Measurements from ENCODE around the gene SEMA3B. TPM values are rescaled to one million over a fixed set of nuclear protein-coding genes. Genes with fewer than 3 reads are reported as not detected.

Gene SEMA3B
- total and polyA plus RNA-seq, 2 experiments from 2014 or later: 2.4 to 3.3 TPM

DNA sequence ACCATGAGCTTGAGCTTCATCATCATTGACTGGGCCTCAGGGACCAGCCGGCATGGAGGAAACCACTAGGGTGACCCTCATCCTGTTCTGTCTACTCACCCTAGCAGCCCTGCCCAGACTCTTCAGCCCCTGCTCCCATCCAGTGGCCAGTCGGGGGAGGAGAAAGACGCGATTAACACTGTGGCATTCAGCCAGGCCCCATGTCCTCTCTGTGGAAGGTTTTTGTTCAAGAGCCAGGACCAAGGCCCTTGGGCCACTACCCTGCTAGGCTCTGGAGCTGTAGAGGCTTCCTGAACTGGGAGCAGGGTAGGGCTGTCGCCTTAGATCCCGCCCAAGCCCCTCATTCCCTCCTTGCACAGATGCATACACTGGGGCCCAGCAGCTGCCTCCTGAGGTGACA, 48.8 kb upstream of the SEMA3B start:
- H3K4me3 ChIP-seq: no peak overlapping the region
- H4K20me1 ChIP-seq (replicated peaks; ENCODE audit: insufficient read depth): no peaks in the 10 kb centered on the region
- no peak for DNase-seq (ENCODE audit: low spot score)
- H3K27me3 Mint-ChIP-seq (ENCODE audit: insufficient read depth, low read depth, poor library complexity): peaks cover 13% of the 10 kb centered on the region
- H3K4me1 ChIP-seq (ENCODE audit: insufficient read depth): no peaks in the 10 kb centered on the region
- H3K4me1 Mint-ChIP-seq: no peaks in the 10 kb centered on the region; the same call in 1 of the 3 replicates
- no peak overlapping the region for H2AFZ ChIP-seq
- 0 out of 2 replicates have a peak, but pooled peaks cover 10% of the 10 kb centered on the region for H3F3A ChIP-seq (replicated peaks; ENCODE audit: low read depth)
- H3K79me2 ChIP-seq (replicated peaks; ENCODE audit: insufficient read depth): no peaks in the 10 kb centered on the region
- no peak overlapping the region for H3K4me3 Mint-ChIP-seq
- TF ChIP-seq, protein P1, sequence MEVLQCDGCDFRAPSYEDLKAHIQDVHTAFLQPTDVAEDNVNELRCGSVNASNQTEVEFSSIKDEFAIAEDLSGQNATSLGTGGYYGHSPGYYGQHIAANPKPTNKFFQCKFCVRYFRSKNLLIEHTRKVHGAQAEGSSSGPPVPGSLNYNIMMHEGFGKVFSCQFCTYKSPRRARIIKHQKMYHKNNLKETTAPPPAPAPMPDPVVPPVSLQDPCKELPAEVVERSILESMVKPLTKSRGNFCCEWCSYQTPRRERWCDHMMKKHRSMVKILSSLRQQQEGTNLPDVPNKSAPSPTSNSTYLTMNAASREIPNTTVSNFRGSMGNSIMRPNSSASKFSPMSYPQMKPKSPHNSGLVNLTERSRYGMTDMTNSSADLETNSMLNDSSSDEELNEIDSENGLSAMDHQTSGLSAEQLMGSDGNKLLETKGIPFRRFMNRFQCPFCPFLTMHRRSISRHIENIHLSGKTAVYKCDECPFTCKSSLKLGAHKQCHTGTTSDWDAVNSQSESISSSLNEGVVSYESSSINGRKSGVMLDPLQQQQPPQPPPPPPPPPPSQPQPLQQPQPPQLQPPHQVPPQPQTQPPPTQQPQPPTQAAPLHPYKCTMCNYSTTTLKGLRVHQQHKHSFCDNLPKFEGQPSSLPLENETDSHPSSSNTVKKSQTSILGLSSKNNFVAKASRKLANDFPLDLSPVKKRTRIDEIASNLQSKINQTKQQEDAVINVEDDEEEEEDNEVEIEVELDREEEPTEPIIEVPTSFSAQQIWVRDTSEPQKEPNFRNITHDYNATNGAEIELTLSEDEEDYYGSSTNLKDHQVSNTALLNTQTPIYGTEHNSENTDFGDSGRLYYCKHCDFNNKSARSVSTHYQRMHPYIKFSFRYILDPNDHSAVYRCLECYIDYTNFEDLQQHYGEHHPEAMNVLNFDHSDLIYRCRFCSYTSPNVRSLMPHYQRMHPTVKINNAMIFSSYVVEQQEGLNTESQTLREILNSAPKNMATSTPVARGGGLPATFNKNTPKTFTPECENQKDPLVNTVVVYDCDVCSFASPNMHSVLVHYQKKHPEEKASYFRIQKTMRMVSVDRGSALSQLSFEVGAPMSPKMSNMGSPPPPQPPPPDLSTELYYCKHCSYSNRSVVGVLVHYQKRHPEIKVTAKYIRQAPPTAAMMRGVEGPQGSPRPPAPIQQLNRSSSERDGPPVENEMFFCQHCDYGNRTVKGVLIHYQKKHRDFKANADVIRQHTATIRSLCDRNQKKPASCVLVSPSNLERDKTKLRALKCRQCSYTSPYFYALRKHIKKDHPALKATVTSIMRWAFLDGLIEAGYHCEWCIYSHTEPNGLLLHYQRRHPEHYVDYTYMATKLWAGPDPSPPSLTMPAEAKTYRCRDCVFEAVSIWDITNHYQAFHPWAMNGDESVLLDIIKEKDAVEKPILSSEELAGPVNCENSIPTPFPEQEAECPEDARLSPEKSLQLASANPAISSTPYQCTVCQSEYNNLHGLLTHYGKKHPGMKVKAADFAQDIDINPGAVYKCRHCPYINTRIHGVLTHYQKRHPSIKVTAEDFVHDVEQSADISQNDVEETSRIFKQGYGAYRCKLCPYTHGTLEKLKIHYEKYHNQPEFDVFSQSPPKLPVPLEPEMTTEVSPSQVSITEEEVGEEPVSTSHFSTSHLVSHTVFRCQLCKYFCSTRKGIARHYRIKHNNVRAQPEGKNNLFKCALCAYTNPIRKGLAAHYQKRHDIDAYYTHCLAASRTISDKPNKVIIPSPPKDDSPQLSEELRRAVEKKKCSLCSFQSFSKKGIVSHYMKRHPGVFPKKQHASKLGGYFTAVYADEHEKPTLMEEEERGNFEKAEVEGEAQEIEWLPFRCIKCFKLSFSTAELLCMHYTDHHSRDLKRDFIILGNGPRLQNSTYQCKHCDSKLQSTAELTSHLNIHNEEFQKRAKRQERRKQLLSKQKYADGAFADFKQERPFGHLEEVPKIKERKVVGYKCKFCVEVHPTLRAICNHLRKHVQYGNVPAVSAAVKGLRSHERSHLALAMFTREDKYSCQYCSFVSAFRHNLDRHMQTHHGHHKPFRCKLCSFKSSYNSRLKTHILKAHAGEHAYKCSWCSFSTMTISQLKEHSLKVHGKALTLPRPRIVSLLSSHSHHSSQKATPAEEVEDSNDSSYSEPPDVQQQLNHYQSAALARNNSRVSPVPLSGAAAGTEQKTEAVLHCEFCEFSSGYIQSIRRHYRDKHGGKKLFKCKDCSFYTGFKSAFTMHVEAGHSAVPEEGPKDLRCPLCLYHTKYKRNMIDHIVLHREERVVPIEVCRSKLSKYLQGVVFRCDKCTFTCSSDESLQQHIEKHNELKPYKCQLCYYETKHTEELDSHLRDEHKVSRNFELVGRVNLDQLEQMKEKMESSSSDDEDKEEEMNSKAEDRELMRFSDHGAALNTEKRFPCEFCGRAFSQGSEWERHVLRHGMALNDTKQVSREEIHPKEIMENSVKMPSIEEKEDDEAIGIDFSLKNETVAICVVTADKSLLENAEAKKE (CRISPR knock-in tag; IDR thresholded peaks at IDR 0.05): no peak
- no peak for TF ChIP-seq CREB1 (CRISPR knock-in tag; IDR thresholded peaks at IDR 0.05; ENCODE audit: low read depth)
- no peak for TF ChIP-seq JUNB (IDR thresholded peaks at IDR 0.05; ENCODE audit: unreplicated experiment)
- TF ChIP-seq EZH2phosphoT487 (IDR thresholded peaks at IDR 0.05; ENCODE audit: unreplicated experiment): no peak
- no peak for TF ChIP-seq EZH2 (IDR thresholded peaks at IDR 0.05; ENCODE audit: low read depth, unreplicated experiment)
- TF ChIP-seq, protein P2, sequence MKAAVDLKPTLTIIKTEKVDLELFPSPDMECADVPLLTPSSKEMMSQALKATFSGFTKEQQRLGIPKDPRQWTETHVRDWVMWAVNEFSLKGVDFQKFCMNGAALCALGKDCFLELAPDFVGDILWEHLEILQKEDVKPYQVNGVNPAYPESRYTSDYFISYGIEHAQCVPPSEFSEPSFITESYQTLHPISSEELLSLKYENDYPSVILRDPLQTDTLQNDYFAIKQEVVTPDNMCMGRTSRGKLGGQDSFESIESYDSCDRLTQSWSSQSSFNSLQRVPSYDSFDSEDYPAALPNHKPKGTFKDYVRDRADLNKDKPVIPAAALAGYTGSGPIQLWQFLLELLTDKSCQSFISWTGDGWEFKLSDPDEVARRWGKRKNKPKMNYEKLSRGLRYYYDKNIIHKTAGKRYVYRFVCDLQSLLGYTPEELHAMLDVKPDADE (IDR thresholded peaks at IDR 0.05): no peak
- TF ChIP-seq STAT1 (IDR thresholded peaks at IDR 0.05; ENCODE audit: unreplicated experiment): no peak
- no peak for TF ChIP-seq POLR2AphosphoS5 (IDR thresholded peaks at IDR 0.05; ENCODE audit: low read depth)
- no peak for TF ChIP-seq ZNF114 (CRISPR knock-in tag; IDR thresholded peaks at IDR 0.05)
- TF ChIP-seq ZNF331 (CRISPR knock-in tag; IDR thresholded peaks at IDR 0.05; ENCODE audit: low read depth): no peak
- TF ChIP-seq, protein P3, sequence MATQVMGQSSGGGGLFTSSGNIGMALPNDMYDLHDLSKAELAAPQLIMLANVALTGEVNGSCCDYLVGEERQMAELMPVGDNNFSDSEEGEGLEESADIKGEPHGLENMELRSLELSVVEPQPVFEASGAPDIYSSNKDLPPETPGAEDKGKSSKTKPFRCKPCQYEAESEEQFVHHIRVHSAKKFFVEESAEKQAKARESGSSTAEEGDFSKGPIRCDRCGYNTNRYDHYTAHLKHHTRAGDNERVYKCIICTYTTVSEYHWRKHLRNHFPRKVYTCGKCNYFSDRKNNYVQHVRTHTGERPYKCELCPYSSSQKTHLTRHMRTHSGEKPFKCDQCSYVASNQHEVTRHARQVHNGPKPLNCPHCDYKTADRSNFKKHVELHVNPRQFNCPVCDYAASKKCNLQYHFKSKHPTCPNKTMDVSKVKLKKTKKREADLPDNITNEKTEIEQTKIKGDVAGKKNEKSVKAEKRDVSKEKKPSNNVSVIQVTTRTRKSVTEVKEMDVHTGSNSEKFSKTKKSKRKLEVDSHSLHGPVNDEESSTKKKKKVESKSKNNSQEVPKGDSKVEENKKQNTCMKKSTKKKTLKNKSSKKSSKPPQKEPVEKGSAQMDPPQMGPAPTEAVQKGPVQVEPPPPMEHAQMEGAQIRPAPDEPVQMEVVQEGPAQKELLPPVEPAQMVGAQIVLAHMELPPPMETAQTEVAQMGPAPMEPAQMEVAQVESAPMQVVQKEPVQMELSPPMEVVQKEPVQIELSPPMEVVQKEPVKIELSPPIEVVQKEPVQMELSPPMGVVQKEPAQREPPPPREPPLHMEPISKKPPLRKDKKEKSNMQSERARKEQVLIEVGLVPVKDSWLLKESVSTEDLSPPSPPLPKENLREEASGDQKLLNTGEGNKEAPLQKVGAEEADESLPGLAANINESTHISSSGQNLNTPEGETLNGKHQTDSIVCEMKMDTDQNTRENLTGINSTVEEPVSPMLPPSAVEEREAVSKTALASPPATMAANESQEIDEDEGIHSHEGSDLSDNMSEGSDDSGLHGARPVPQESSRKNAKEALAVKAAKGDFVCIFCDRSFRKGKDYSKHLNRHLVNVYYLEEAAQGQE (IDR thresholded peaks at IDR 0.05; ENCODE audit: unreplicated experiment): no peak
- no peak for TF ChIP-seq NANOG (IDR thresholded peaks at IDR 0.05; ENCODE audit: borderline replicate concordance)
- TF ChIP-seq, protein P4, sequence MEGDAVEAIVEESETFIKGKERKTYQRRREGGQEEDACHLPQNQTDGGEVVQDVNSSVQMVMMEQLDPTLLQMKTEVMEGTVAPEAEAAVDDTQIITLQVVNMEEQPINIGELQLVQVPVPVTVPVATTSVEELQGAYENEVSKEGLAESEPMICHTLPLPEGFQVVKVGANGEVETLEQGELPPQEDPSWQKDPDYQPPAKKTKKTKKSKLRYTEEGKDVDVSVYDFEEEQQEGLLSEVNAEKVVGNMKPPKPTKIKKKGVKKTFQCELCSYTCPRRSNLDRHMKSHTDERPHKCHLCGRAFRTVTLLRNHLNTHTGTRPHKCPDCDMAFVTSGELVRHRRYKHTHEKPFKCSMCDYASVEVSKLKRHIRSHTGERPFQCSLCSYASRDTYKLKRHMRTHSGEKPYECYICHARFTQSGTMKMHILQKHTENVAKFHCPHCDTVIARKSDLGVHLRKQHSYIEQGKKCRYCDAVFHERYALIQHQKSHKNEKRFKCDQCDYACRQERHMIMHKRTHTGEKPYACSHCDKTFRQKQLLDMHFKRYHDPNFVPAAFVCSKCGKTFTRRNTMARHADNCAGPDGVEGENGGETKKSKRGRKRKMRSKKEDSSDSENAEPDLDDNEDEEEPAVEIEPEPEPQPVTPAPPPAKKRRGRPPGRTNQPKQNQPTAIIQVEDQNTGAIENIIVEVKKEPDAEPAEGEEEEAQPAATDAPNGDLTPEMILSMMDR (conservative IDR thresholded peaks at IDR 0.05; ENCODE audit: low read depth in 2 of 2): no peak
- H3K36me3 Mint-ChIP-seq (ENCODE audit: low read depth): no peaks in the 10 kb centered on the region; the same call in 2 of the 3 replicates
- H3K27ac ChIP-seq (ENCODE audit: low read depth): no peak overlapping the region
- H3K27me3 ChIP-seq (ENCODE audit: insufficient read depth): no peaks in the 10 kb centered on the region
- H3K9me3 Mint-ChIP-seq: no peaks in the 10 kb centered on the region
- no peak overlapping the region for H3K4me2 ChIP-seq
- no peaks in the 10 kb centered on the region for H3K36me3 ChIP-seq (ENCODE audit: insufficient read depth)
- no peaks in the 10 kb centered on the region for H3K9me2 ChIP-seq (ENCODE audit: insufficient read depth)
- no peak overlapping the region for H3K27ac Mint-ChIP-seq
- no peak for ATAC-seq
